ENCODE measurements around the gene RSPH1. TPM values are rescaled to one million over a fixed set of nuclear protein-coding genes. Genes with fewer than 3 reads are reported as not detected.

Gene RSPH1
- polyA plus RNA-seq, 2 of the 4 experiments (the other 2 are of a cell fraction) = 0.71 to 0.85 TPM

GRCh38 chr21:42453986-42454570, 41.9 kb downstream of the RSPH1 start:
- H3K9me3 ChIP-seq = no peaks in the 10 kb centered on the region
- H3K4me3 ChIP-seq = no peak overlapping the region
- CTCF ChIA-PET = interaction anchor here (1.2 to 1.5 kb wide), 3 partner anchors 14 to 117 kb away, joined by 4 to 5 read pairs (median 4); no protein-coding TSS in a partner anchor
- no peak overlapping the region for H3K27ac ChIP-seq
- TF ChIP-seq E2F6 (IDR thresholded peaks at IDR 0.05; ENCODE audit: borderline replicate concordance, low read depth) = no peak
- TF ChIP-seq POLR2AphosphoS2 (conservative IDR thresholded peaks at IDR 0.05; ENCODE audit: low read length) = no peak
- no peak for TF ChIP-seq POLR2A (IDR thresholded peaks at IDR 0.05; ENCODE audit: low read length)
- TF ChIP-seq RARB (CRISPR knock-in tag; IDR thresholded peaks at IDR 0.05) = no peak
- TF ChIP-seq ATOH8 (CRISPR knock-in tag; IDR thresholded peaks at IDR 0.05; ENCODE audit: low read depth) = no peak
- TF ChIP-seq NFE2L2 (conservative IDR thresholded peaks at IDR 0.05; ENCODE audit: low read length) = no peak
- no peak for TF ChIP-seq JUNB (IDR thresholded peaks at IDR 0.05)
- TF ChIP-seq MAZ (IDR thresholded peaks at IDR 0.05; ENCODE audit: borderline replicate concordance, low read depth, low read length) = no peak
- no peak for TF ChIP-seq FOSL2 (IDR thresholded peaks at IDR 0.05)
- no peak for TF ChIP-seq FOSL2 (CRISPR knock-in tag; IDR thresholded peaks at IDR 0.05)
- no peak for TF ChIP-seq ELK1 (IDR thresholded peaks at IDR 0.05; ENCODE audit: low read depth, low read length)
- TF ChIP-seq CHD2 (IDR thresholded peaks at IDR 0.05; ENCODE audit: low read length, partially characterized antibody) = no peak
- no peak for TF ChIP-seq RAD21 (conservative IDR thresholded peaks at IDR 0.05 in 1 of 2, IDR thresholded peaks at IDR 0.05 in 1 of 2)
- TF ChIP-seq SREBF2 (IDR thresholded peaks at IDR 0.05) = no peak
- TF ChIP-seq TP53 (CRISPR knock-in tag; IDR thresholded peaks at IDR 0.05) = no peak
- TF ChIP-seq REST (IDR thresholded peaks at IDR 0.05) = no peak
- TF ChIP-seq ESRRA (IDR thresholded peaks at IDR 0.05; ENCODE audit: borderline replicate concordance, low read length) = no peak
- TF ChIP-seq JUN (IDR thresholded peaks at IDR 0.05) = no peak
- no peak for TF ChIP-seq KDM1A (IDR thresholded peaks at IDR 0.05; ENCODE audit: low read depth)
- no peak for TF ChIP-seq PBX3 (IDR thresholded peaks at IDR 0.05)
- no peak for TF ChIP-seq BHLHE40 (IDR thresholded peaks at IDR 0.05; ENCODE audit: low read depth, low read length)
- H3K4me1 ChIP-seq = peaks cover 4% of the 10 kb centered on the region; the same call in 1 of the 3 replicates
- no peak overlapping the region for H3K4me2 ChIP-seq
- POLR2A ChIA-PET = no interaction called here
- WGBS (ENCODE audit: missing lambda C conversion rate) = 81% methylated on average over 17 of the region's 19 CpGs
- ATAC-seq = no peak
- no peak for FAIRE-seq
- no peak for DNase-seq (ENCODE audit: low read depth in 1 of 2, low spot score in 1 of 2)
